HepG2 (cell line): ENCODE results near the gene GEMIN2. TPM values are rescaled to one million over a fixed set of nuclear protein-coding genes. Genes with fewer than 3 reads are reported as not detected.

Source experiments
- AFF4 ChIP-seq: sonication (generic); formaldehyde crosslinking; IDR thresholded peaks from 2 replicates; pipeline ENCODE4 v1.4.0; 2020; ENCODE audit warnings: missing genetic modification reagents
- GATA4 ChIP-seq: sonication (generic); IDR thresholded peaks from 2 replicates; pipeline ENCODE4 v1.6.1; 2016; ENCODE audit warnings: antibody characterized with exemption, low read depth, borderline replicate concordance
- GMEB2 ChIP-seq: IDR thresholded peaks from 2 replicates; pipeline ENCODE4 v1.6.1; 2016; ENCODE audit warnings: missing biosample characterization, missing genetic modification reagents, low read depth
- MAFF ChIP-seq: IDR thresholded peaks from 2 replicates; pipeline ENCODE4 v1.6.1; 2011; ENCODE audit warnings: low read depth, low read length, improper control_type of control experiment
- MLLT10 ChIP-seq: sonication (generic); formaldehyde crosslinking; IDR thresholded peaks from 2 replicates; pipeline ENCODE4 v1.4.0; 2020; ENCODE audit warnings: missing genetic modification reagents
- REPIN1 ChIP-seq: sonication (generic); formaldehyde crosslinking; IDR thresholded peaks from 2 replicates; pipeline ENCODE4 v1.8.0; 2022; ENCODE audit warnings: missing genetic modification reagents, low read depth, mild to moderate bottlenecking, borderline replicate concordance
- SYNCRIP ChIP-seq: fragments of 200-400 bp; formaldehyde crosslinking; IDR thresholded peaks from 2 replicates; pipeline ENCODE4 v1.6.1; 2018; ENCODE audit warnings: mild to moderate bottlenecking, low read depth, low read length; ENCODE audit not compliant: insufficient read depth
- TBX2 ChIP-seq: sonication (generic); formaldehyde crosslinking; IDR thresholded peaks from 2 replicates; pipeline ENCODE4 v1.5.0; 2020; ENCODE audit warnings: missing genetic modification reagents, mild to moderate bottlenecking, borderline replicate concordance
- THRA ChIP-seq: sonication (generic); formaldehyde crosslinking; IDR thresholded peaks from 2 replicates; pipeline ENCODE4 v1.4.0; 2020; ENCODE audit warnings: missing genetic modification reagents, borderline replicate concordance
- ZBED4 ChIP-seq: sonication (generic); formaldehyde crosslinking; IDR thresholded peaks from 2 replicates; pipeline ENCODE4 v1.4.0; 2020; ENCODE audit warnings: missing genetic modification reagents, borderline replicate concordance
- ZNF160 ChIP-seq: sonication (generic); formaldehyde crosslinking; IDR thresholded peaks from 2 replicates; pipeline ENCODE4 v1.8.0; 2022; ENCODE audit warnings: mild to moderate bottlenecking, inconsistent platforms, missing genetic modification reagents
- ZNF709 ChIP-seq: sonication (generic); formaldehyde crosslinking; IDR thresholded peaks from 2 replicates; pipeline ENCODE4 v1.5.0; 2020; ENCODE audit warnings: mild to moderate bottlenecking, missing genetic modification reagents
- ZSCAN25 ChIP-seq: sonication (generic); formaldehyde crosslinking; IDR thresholded peaks from 2 replicates; pipeline ENCODE4 v1.8.0; 2022; ENCODE audit warnings: mild to moderate bottlenecking, missing genetic modification reagents
- polyA plus RNA-seq, 8 experiments: library from polyadenylated mRNA; depleted of rRNA in 3 of 8; stranded (reverse) in 7 of 8; unstranded in 1 of 8; fragments of >200 nt; fragmentation: Illumina TruSeq in 4 of 8; extraction: Trizol in 4 of 8; gene quantifications; 2 replicates each; pipeline versions ENCODE4 v1.2.1 to v1.2.3, GENCODE V29; 2011 to 2016; ENCODE audit warnings: low read depth in 4 of 8, missing spikeins in 1 of 8, mixed read lengths in 1 of 8; ENCODE audit not compliant: insufficient read depth in 1 of 8
- total RNA-seq, 5 experiments: library from RNA; depleted of rRNA; stranded (reverse); fragments of >200 nt; fragmentation: Illumina TruSeq; extraction: Trizol; gene quantifications; 2 replicates each; pipeline ENCODE4 v1.2.3, GENCODE V29; 2016; ENCODE audit warnings: low read depth in 1 of 5
- TF ChIP-seq, protein P1 (sequence below): sonication (generic); formaldehyde crosslinking; IDR thresholded peaks from 2 replicates; pipeline ENCODE4 v1.4.0; 2020; ENCODE audit warnings: missing genetic modification reagents; ENCODE audit errors: not compliant biosample characterization
- TF ChIP-seq, protein P2 (sequence below): sonication (generic); formaldehyde crosslinking; IDR thresholded peaks from 2 replicates; pipeline ENCODE4 v1.4.0; 2020; ENCODE audit warnings: missing genetic modification reagents

The GEMIN2 gene
- total and polyA plus RNA-seq, 2 of the 13 experiments (the other 11 are each of a cell fraction or from before 2014, with no cell fraction given): 54.8 to 110 TPM

DNA sequence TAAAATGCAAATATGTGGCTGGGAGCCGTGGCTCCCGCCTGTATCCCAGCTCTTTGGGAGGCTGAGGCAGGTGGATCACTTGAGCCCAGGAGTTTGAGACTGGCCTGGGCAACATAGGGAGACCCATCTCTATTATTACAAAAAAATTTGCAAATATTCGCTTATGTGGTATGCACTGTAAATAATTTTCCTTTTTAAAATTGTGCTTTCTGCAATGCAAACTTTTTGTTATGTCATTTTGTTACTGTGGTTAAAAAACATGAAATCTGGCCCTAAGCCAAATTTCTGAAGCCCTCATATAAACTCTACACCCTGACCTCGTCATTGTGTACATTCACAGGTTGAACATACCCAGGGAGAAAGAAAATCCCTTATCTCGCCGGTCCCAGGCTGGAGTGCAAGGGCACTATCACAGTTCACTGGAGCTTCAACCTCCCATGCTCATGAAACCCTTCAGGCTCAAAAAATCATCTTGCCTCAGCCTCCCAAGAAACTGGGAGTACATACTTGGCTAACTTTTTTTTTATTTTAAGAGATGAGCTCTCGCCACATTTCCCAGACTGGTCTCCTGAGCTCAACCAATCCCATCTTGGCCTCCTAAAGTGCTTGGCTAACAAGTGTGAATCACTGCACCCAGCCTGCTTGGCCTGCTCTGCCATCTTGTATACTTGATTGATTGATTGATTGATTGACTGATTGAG, 31.3 kb downstream of the GEMIN2 start (continued):
- TF ChIP-seq ZBED4 (CRISPR knock-in tag) (no peak), ZNF160 (no peak; the same call in 1 of the 2 replicates), TBX2 (CRISPR knock-in tag) (peak; percentile 66), MLLT10 (CRISPR knock-in tag) (no peak), THRA (CRISPR knock-in tag) (peak; percentile 98), SYNCRIP (no peak), GMEB2 (no peak), GATA4 (no peak), AFF4 (CRISPR knock-in tag) (no peak), ZSCAN25 (CRISPR knock-in tag) (peak; percentile 33; the same call in 1 of the 2 replicates), REPIN1 (CRISPR knock-in tag) (peak; percentile 73; the same call in 1 of the 2 replicates), ZNF709 (CRISPR knock-in tag) (0 out of 2 replicates have a peak, but pooled peaks have one; percentile 65), MAFF (no peak)
- TF ChIP-seq, protein P1, sequence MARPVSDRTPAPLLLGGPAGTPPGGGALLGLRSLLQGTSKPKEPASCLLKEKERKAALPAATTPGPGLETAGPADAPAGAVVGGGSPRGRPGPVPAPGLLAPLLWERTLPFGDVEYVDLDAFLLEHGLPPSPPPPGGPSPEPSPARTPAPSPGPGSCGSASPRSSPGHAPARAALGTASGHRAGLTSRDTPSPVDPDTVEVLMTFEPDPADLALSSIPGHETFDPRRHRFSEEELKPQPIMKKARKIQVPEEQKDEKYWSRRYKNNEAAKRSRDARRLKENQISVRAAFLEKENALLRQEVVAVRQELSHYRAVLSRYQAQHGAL (CRISPR knock-in tag): no peak
- TF ChIP-seq, protein P2, sequence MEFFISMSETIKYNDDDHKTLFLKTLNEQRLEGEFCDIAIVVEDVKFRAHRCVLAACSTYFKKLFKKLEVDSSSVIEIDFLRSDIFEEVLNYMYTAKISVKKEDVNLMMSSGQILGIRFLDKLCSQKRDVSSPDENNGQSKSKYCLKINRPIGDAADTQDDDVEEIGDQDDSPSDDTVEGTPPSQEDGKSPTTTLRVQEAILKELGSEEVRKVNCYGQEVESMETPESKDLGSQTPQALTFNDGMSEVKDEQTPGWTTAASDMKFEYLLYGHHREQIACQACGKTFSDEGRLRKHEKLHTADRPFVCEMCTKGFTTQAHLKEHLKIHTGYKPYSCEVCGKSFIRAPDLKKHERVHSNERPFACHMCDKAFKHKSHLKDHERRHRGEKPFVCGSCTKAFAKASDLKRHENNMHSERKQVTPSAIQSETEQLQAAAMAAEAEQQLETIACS: no peak
